H1 (cell line): ENCODE results near the gene ANKMY2. TPM values are rescaled to one million over a fixed set of nuclear protein-coding genes. Genes with fewer than 3 reads are reported as not detected.

Source experiments
- TCF12 ChIP-seq: IDR thresholded peaks from 2 replicates; pipeline ENCODE4 v1.6.1; 2011; ENCODE audit warnings: low read depth, mild to moderate bottlenecking, low read length
- ZNF274 ChIP-seq: IDR thresholded peaks from 2 replicates; pipeline ENCODE4 v1.7.0; 2012; ENCODE audit warnings: low read length, borderline replicate concordance; ENCODE audit errors: extremely low read depth
- polyA plus RNA-seq, 7 experiments: library from polyadenylated mRNA; depleted of rRNA in 3 of 7; stranded (reverse) in 5 of 7; unstranded in 2 of 7; fragments of >200 nt in 5 of 7; fragments of 200-250 nt in 2 of 7; gene quantifications; 1 replicate in 5 of 7; 2 replicates in 1 of 7; 4 replicates in 1 of 7; pipeline versions ENCODE4 v1.2.1 to v1.2.3, GENCODE V29; 2011 to 2013; ENCODE audit warnings: missing spikeins in 2 of 7, mixed read lengths in 2 of 7
- total RNA-seq: library from RNA; stranded (reverse); fragmentation: NEBNext Ultra II Directional; extraction: Animal tissue kit (Norgen Biotek cat#: 25700); gene quantifications from 2 replicates; pipeline ENCODE4 v1.2.1, GENCODE V29; 2021

Gene ANKMY2
- total and polyA plus RNA-seq, 2 of the 8 experiments (the other 6 are each of a cell fraction or from before 2014, with no cell fraction given): 5.2 to 9.3 TPM

DNA sequence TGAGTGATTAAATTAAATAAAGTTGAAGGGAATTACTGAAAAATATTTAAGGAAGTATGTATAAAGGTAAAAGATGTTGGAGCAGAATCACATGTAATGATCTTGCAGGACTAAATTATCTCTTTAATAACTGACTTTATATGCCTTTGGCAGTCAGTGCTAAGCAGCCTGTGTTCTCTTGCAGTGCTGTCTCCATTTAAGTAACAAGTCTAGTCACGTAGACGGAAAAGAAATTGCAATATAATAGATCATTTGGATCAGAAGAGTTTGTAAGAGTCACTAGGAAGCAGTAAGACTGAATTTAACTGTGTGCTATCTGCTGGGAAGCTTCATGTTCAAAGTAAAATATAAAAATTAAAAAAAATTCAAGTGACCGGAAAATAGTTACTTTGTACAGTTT lies 21.8 kb upstream of the ANKMY2 start (continued):
- TF ChIP-seq ZNF274 (no peak), TCF12 (no peak)
